ENCODE measurements around the gene TRIM75. TPM values are rescaled to one million over a fixed set of nuclear protein-coding genes. Genes with fewer than 3 reads are reported as not detected.

The TRIM75 gene
- total and polyA plus RNA-seq, 12 donors = not detected

DNA sequence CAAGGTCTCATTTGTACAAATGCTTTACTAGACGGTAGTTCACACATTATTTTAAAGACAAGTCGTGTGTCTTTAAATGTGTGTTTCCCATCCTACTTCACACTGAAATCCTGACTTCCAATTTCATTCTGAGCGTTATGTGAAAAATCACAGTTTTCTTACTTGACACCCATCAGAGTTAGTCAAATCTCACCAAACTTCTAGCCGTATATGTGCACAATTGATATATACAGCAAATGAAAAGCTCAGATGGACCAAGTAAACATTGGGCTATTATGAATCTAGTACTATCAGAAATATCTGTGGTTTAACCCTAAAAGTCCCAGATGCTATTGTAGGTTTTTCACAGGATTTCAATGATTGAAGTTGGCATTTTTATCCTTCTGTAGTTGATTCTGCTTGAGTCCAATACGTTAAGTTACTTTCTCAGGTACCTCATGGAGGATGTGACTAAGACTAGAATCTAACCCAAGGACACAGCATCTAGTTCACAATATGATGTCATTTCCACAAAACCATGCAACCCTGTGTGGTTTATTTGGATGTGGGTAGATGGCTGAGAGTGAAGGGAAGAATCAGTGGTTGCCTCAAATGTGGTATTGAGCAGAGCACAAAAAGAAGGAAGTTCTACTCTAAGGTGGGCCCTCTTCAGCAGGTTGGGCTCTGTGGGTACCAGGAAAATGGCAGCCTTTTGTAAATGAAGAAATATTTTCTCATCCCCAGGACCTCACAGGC is 44.0 kb upstream of the TRIM75 start:
- Histone ChIP-seq H3K27me3 (peaks cover 10% of the 10 kb centered on the region), H3K36me3 (replicated peaks in 1 of 2) (no peaks in the 10 kb centered on the region), H3K4me3 (no peak overlapping the region), H3K4me1 (replicated peaks in 1 of 2) (no peaks in the 10 kb centered on the region), H3K27ac (no peak overlapping the region), H3K9me3 (replicated peaks in 1 of 3) (no peaks in the 10 kb centered on the region)
- DNase-seq = no peak
- TF ChIP-seq POLR2A (IDR thresholded peaks at IDR 0.05) (no peak), CTCF (IDR thresholded peaks at IDR 0.05) (no peak)
- intact Hi-C loops (cut with DNase I) = no loop called here
- WGBS, 4 donors = 64 to 74% (median 70%) methylated on average over 5 of the region's 5 CpGs

GRCh38 chr4:165010487-165010886 is 43.2 kb upstream of the TRIM75 start:
- Histone ChIP-seq H3K27me3 (peaks cover 10% of the 10 kb centered on the region), H3K27ac (no peak overlapping the region), H3K36me3 (replicated peaks in 1 of 2) (no peaks in the 10 kb centered on the region), H3K4me1 (replicated peaks in 1 of 2) (no peaks in the 10 kb centered on the region), H3K4me3 (no peak overlapping the region), H3K9me3 (replicated peaks in 1 of 3) (no peaks in the 10 kb centered on the region)
- intact Hi-C loops (cut with DNase I) = no loop called here
- DNase-seq = no peak
- WGBS, 4 donors = 63 to 85% (median 70%) methylated on average over 2 of the region's 2 CpGs
- TF ChIP-seq CTCF (IDR thresholded peaks at IDR 0.05) = no peak
- TF ChIP-seq POLR2A (IDR thresholded peaks at IDR 0.05) = no peak

GRCh38 chr4:165010991-165011390 is 42.7 kb upstream of the TRIM75 start:
- peaks cover 10% of the 10 kb centered on the region for H3K27me3 ChIP-seq
- H3K4me3 ChIP-seq = no peak overlapping the region
- no peaks in the 10 kb centered on the region for H3K36me3 ChIP-seq (replicated peaks in 1 of 2)
- no peaks in the 10 kb centered on the region for H3K4me1 ChIP-seq (replicated peaks in 1 of 2)
- no peak overlapping the region for H3K27ac ChIP-seq
- no peaks in the 10 kb centered on the region for H3K9me3 ChIP-seq (replicated peaks in 1 of 3)
- WGBS, 4 donors = 64 to 85% (median 74%) methylated on average over 8 of the region's 8 CpGs
- intact Hi-C loops (cut with DNase I) = no loop called here
- TF ChIP-seq CTCF (IDR thresholded peaks at IDR 0.05) = no peak
- no peak for TF ChIP-seq POLR2A (IDR thresholded peaks at IDR 0.05)
- no peak for DNase-seq

DNA sequence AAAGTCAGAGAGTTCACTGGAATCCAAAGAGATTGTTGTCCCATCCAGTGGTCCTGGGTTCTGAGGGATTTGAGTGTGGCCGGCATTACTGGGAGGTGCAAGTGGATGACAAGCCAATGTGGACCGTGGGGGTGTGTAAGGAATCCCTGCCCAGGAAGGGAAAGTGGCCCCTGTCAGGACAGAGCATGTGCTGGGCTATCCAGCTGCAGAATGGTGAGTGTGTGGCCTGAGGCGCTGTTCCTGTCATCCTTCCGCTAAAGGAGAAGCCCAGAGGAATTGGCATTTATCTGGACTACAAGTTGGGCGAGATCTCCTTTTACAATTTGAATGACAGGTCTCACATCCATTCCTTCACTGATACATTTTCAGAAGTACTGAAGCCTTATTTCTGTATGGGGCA is 42.3 kb upstream of the TRIM75 start:
- DNase-seq = no peak
- TF ChIP-seq POLR2A (IDR thresholded peaks at IDR 0.05) = no peak
- TF ChIP-seq CTCF (IDR thresholded peaks at IDR 0.05) = no peak
- no peaks in the 10 kb centered on the region for H3K36me3 ChIP-seq (replicated peaks in 1 of 2)
- no peaks in the 10 kb centered on the region for H3K4me1 ChIP-seq (replicated peaks in 1 of 2)
- WGBS, 4 donors = 78 to 89% (median 84%) methylated on average over 2 to 5 of the region's 5 CpGs
- intact Hi-C loops (cut with DNase I) = no loop called here
- H3K4me3 ChIP-seq = no peak overlapping the region
- H3K27ac ChIP-seq = no peak overlapping the region
- no peaks in the 10 kb centered on the region for H3K9me3 ChIP-seq (replicated peaks in 1 of 3)
- H3K27me3 ChIP-seq = peaks cover 10% of the 10 kb centered on the region
